Uterus (tissue), 2 donors: Measurements from ENCODE around the gene MSH6.

Source experiments
- POLR2A ChIP-seq, 2 donors: fragments of 450-650 bp; IDR thresholded peaks; one replicate each; pipeline ENCODE4 v1.6.1; 2016; ENCODE audit warnings: antibody characterized with exemption in 2 of 2, mild to moderate bottlenecking in 1 of 2, moderate library complexity in 1 of 2
- TF ChIP-seq, protein P1 (sequence below), 4 experiments: fragments of 200-600 bp in 2 of 4; fragments of 450-650 bp in 2 of 4; sonication (generic) in 2 of 4; IDR thresholded peaks; one replicate each; pipeline ENCODE4 v1.5.1; 2016 to 2019; ENCODE audit warnings: antibody characterized with exemption in 4 of 4, mild to moderate bottlenecking in 2 of 4, moderate library complexity in 1 of 4

DNA sequence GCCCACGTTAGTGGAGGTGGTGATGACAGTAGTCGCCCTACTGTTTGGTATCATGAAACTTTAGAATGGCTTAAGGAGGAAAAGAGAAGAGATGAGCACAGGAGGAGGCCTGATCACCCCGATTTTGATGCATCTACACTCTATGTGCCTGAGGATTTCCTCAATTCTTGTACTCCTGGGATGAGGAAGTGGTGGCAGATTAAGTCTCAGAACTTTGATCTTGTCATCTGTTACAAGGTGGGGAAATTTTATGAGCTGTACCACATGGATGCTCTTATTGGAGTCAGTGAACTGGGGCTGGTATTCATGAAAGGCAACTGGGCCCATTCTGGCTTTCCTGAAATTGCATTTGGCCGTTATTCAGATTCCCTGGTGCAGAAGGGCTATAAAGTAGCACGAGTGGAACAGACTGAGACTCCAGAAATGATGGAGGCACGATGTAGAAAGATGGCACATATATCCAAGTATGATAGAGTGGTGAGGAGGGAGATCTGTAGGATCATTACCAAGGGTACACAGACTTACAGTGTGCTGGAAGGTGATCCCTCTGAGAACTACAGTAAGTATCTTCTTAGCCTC, 16.2 kb downstream of the MSH6 start:
- TF ChIP-seq, protein P1, sequence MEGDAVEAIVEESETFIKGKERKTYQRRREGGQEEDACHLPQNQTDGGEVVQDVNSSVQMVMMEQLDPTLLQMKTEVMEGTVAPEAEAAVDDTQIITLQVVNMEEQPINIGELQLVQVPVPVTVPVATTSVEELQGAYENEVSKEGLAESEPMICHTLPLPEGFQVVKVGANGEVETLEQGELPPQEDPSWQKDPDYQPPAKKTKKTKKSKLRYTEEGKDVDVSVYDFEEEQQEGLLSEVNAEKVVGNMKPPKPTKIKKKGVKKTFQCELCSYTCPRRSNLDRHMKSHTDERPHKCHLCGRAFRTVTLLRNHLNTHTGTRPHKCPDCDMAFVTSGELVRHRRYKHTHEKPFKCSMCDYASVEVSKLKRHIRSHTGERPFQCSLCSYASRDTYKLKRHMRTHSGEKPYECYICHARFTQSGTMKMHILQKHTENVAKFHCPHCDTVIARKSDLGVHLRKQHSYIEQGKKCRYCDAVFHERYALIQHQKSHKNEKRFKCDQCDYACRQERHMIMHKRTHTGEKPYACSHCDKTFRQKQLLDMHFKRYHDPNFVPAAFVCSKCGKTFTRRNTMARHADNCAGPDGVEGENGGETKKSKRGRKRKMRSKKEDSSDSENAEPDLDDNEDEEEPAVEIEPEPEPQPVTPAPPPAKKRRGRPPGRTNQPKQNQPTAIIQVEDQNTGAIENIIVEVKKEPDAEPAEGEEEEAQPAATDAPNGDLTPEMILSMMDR (IDR thresholded peaks at IDR 0.05), result no peak
- no peak for TF ChIP-seq POLR2A (IDR thresholded peaks at IDR 0.05)
